Activated CD8-positive, alpha-beta memory T cell treated with anti-CD3 and anti-CD28 coated beads, Interleukin-2, amount 50 U/mL, for 1 hour (primary cell): ENCODE results near the gene INTS11.

ENCODE experiments used
- DNase-seq: peaks from one replicate; pipeline ENCODE4 v3.0.0-alpha.2; 2020; ENCODE audit errors: extremely low read depth

INTS11 gene

GRCh38 chr1:1312450-1313314, 11.8 kb downstream of the INTS11 start:
- no peak for DNase-seq

GRCh38 chr1:1311107-1312104, 13.1 kb downstream of the INTS11 start:
- no peak for DNase-seq

DNA sequence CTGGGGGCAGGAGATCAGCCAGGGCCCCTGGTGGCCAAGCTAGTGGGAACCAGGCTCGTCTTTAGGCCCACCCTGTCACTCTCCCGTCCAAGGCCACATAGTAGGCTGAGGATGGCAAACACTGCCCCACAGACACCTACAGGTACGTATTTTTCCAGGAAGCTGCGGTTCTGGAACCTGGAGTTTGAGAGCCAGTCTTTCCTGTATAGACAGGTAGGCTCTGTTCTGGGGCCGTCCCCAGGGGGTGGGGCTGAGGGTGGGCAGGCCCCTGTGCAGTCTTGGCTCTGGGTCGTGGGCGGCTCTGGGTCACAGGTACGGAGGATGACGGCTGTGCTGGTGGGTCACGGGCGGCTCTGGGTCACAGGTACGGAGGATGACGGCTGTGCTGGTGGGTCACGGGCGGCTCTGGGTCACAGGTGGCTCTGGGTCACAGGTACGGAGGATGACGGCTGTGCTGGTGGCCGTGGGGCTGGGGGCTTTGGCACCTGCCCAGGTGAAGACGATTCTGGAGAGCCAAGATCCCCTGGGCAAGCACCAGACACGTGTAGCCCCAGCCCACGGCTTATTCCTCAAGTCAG, 13.9 kb downstream of the INTS11 start:
- no peak for DNase-seq

DNA sequence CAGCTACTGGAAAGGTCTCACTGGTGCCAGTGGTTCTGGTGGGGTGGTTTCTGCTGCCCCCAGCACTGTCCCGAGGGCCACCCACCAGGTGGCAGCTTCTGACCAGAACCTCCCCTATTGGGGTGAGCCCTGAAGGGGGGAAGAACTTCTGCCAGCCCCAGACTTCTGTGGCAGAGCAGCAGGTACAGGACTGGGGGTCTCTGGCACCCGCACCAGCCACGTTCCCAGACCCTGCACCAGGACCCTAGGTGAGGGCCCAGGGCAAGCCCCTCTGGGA, 14.4 kb downstream of the INTS11 start:
- no peak for DNase-seq

GRCh38 chr1:1309251-1310108, 15.0 kb downstream of the INTS11 start:
- no peak for DNase-seq

DNA sequence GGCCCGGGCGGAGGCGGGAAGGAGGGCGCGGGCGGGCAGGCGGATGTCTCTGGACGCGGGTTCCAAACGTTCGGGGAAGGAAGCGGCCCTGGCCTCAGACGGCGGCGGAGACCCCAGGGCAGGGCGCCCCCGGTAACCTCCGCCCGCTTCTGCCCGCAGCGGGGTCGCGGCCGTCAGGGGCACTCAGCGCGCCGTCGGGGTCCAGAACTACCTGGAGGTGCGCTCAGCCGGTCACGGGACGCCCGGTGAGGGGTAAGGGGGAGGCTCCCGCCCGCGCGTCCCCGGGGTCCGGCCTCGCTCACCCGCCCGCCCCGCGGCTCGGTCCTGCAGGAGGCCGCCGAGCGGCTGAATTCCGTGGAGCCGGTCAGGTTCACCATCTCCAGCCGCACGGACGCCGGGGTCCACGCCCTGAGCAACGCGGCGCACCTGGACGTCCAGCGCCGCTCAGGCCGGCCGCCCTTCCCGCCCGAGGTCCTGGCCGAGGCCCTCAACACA, 15.7 kb downstream of the INTS11 start:
- no peak for DNase-seq

DNA sequence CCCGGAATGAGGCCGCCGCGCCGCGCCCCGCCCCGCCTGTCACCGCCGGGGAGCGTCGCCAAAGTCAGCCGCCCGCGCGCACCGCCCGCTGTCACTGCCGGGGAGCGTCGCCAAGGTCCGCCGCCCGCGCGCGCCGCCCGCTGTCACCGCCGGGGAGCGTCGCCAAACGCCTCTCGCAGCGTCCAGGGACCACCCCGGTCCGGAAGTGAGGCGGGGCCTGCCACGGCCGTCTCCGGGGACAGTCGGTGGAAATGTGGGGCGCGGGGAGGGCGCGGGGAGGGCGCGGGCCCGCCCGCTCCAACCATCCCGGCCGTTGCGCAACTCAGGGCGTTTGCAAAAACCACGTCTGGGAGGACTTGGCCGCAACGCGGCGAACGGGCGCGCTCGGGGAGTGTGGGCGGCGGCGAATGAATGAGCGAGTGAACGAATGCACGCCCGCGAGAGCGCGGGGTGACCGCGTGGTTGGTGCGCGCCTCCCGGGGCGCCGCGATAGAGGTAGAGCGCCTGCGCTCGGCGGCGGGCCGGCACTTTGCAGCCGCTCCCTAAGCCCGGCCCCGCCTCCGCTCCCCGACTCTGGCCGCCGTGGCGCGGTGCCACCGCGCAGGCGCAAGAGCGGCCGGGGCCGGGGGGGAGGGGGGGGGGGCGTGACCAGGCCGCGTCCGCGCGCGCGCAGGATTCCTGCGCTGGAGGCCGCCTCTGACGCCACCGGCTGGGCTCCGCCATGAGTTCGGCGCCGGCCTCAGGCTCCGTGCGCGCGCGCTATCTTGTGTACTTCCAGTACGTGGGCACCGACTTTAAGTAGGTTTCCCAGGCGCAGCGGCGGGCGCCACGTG, 16.3 kb downstream of the INTS11 start, which contains the start of the genes ACAP3 and PUSL1:
Gene ACAP3 (minus strand): TSS at position 8 of the 833 bp plus-strand sequence. CDS start 115 bp downstream, outside the sequence.
Gene PUSL1 (plus strand): TSS at position 675 of the 833 bp plus-strand sequence. CDS start 47 bp downstream, at position 722.
- peak; percentile 65 for DNase-seq

GRCh38 chr1:1307261-1307922, 17.1 kb downstream of the INTS11 start:
- DNase-seq: no peak

DNA sequence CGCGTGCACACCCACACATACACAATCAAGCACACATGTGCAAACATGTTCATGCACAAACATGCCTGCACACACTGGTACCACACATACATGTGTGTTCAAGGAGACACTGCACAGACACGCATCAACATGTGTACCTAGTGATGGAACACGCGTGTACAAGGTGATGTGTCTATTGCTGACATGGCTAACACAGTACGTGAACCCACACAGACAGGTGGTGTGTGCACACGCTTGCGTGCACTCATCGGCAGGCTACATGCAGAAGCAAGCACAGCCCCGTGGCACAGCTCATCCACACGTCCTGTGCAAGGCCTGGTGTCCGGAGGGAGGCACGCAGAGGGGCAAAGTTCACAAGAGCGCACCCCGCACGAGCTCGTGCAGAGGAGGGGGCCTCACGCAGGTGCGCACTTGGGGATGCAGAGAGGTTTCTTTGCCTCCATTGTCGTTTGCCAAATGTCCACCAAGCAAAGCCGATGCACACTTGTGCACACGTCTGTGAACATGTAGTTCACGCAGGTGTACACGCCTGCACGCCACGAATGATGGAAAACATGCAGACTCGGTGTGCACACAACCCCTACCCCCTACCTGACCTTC, 17.7 kb downstream of the INTS11 start:
- no peak for DNase-seq

GRCh38 chr1:1306070-1306660, 18.3 kb downstream of the INTS11 start:
- no peak for DNase-seq

DNA sequence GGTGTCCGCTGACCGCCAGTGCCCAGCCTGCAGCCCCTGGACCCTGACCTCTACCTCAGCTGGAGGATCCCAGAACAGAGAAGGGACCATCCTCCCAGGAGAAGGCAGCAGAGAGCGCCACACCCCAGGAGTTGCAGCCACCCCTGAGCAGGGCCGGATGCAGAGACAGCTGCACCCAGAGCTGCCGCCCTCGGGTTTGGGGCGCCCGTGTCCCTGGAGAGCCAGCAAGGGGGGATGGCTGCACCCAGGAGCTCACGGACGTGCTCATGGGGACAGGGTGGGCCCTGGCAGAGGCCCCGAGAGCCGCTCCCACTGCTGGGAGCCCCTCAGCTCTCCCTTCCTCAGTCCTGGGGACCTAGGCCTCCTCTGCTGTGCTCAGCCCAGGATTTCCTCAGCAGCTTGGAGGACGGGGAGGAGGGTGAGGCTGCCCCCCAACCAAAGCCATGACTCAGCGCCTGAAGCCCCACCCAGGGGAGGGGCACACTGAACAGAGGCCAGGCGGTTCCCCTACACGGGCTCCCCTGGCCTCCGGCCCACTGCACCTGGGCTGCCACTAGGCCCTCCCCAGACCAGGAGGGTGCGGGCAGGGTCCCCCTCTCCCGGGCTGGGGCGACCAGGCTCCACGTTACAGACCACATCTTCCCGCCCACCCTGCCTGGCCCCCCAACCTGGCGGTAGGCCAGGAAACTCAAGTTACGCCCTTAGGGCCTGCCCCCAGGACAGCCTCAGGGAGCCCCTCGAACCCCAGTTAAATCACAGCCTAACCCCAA, 19.0 kb downstream of the INTS11 start:
- DNase-seq: peak; percentile 43

- no peak for DNase-seq
Observed at GRCh38 chr1:1304331-1305299, 19.8 kb downstream of the INTS11 start.

DNA sequence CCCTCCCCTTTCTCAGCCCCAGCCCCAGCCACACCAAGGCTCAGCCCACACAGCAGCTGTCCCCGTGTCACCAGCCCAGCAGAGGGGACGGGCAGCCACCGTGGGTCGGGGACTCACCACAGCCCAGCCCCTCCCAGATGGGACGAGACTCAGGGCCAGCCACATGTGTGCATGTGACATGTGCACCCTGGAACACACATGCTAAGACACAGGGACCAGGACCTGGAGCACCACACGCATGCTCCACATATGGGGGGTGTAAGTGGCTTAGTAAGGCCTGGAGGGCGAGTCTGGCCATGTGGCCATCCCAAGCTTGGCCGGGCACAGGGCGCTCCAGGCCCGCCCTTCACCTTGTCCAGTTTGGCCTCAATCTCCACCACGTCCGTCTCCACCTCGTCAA, 20.7 kb downstream of the INTS11 start:
- no peak for DNase-seq

GRCh38 chr1:1302951-1303509, 21.4 kb downstream of the INTS11 start:
- DNase-seq: no peak

DNA sequence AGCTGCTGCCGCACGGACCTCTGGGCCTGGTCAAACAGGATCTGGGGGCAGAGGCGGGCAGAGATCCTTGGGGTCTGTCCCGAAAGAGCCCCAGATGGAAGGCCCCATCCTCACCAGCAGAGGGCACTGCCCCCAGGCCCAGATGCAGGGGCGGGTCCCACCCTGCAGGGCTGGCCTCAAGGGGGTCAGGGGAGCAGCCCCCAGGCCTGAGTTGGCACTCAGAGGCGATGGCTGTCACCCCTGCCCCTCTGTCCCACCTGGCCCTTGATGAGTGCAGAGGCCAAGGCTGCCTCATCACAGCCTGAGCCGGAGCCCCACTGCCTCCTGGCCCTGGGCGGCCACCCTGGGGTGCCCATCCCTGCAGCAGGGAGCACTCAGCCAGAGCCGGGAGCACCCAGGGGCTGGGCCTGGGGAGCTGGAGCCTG, 22.4 kb downstream of the INTS11 start:
- no peak for DNase-seq

DNA sequence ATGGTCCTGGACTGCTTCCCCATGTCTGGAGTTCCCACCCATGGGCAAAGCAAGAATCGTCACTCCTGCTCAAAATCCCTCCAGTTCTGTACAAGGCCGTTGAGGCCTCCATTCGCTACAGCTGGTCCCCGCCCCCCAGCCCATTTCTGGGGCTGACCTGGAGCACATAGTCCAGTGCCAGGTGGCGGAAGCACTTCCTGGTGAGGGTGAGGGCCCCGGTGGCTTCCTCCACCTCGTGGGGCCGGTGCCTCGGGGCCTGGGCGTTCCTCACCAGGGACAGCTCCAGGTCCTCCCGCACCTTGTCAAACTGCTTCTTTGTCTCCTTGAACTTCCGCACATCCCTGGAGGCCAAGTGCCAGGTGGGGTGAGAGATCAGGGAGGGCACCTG, 24.1 kb downstream of the INTS11 start:
- DNase-seq: no peak
